HL-60/S4 treated with retinoic acid at 250 ng/mL for 4 days and 3 days (cell line): ENCODE measurements around the gene MTMR2.
"Not testable (repeated sequence)": the region's sequence is repeated elsewhere in the genome, so short reads cannot be mapped to it uniquely, and the experiment has no call there.

Source experiments
- in situ Hi-C: fragments of 300-500 bp; cut with MboI; formaldehyde crosslinking; loops from 2 replicates; pipeline ENCODE4 v1.7.0; 2022; ENCODE audit warnings: low sequenced_read_pairs

MTMR2 gene

DNA sequence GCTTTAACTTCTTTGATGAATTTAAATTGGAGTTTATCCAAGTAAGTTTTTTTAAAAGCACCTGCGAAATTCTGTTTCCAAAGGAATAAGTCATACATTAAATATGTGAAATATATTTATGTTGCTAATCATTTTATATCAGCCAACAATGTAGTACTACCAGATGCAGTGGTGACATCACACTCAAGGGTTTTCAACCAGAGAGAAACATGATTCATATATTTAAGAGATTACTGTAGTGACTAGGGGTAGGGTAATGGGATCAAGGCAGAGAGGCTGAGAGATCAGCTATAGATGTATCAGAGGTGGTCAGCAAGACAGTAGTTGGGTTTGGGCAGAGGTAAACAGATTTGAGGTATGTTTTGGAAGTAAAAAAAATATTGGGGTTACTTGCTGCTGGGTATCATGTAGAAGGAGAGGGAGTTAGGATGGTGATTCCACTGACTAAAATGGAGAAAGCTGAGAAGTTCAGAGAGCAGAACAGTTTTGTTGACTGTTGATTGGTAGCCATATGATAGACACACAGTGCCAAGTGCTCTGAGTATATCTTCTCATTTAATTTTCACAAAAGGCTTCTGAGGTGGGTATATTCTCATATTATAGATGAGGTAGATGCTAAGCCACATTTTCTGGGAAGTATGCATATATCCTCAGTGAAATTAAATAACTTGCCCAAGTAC is 94.2 kb downstream of the MTMR2 start:
- in situ Hi-C loops = loop anchor here (25.0 kb wide), 1 partner anchor 558 kb away; the partner anchor contains the start of genes CCDC82 and JRKL

DNA sequence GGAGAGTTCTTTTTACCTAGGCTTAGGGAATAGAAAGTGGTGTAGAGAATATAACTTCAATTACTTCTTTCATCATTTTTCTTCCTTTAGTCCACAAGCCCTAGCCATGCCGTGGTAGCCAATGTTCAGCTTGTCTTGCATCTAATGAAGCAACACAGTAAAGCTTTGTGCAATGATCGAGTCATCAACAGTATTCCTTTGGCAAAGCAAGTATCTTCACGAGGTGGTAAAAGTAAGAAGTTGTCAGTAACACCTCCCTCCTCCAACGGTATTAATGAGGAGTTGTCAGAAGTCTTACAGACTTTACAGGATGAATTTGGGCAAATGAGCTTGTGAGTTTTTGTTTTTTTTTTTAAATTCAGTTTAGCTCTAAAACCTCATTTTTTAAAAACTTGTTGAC is 96.2 kb downstream of the MTMR2 start:
- in situ Hi-C loops = loop anchor here (25.0 kb wide), 1 partner anchor 560 kb away; the partner anchor contains the start of genes CCDC82 and JRKL

DNA sequence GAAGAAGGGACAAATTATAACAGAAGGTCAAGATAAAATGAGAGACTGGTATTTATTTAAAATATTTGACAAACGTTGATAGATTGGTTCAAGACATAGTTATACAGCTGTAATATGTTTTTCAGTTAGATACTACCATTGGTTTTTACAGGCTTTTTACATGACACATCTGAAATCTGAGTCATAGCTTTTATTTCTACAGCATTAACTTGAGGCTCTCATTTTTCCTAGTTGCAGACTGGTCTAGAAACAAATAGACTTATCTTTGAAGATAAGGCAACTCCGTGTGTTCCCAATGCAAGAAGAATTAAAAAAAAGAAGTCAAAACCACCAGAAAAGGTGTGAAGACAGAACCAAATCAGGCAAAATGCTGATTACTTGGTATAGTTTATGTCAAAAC is 102.3 kb downstream of the MTMR2 start:
- in situ Hi-C loops = no loop called here

DNA sequence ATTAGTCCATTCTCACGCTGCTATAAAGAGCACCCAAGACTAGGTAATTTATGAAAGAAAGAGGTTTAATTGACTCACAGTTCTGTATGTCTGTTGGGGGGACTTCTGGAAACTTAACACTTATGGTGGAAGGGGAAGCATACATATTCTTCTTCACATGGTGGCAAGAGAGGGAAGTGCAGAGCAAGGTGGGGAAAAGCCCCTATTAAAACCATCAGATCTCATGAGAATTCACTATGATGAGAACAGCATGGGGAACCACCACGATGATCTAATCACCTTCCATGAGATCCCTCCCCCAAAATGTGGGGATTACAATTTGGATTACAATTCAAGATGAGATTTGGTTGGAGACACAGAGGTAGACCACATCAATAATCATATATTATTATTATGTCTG is 107.9 kb downstream of the MTMR2 start:
- in situ Hi-C loops = no loop called here

DNA sequence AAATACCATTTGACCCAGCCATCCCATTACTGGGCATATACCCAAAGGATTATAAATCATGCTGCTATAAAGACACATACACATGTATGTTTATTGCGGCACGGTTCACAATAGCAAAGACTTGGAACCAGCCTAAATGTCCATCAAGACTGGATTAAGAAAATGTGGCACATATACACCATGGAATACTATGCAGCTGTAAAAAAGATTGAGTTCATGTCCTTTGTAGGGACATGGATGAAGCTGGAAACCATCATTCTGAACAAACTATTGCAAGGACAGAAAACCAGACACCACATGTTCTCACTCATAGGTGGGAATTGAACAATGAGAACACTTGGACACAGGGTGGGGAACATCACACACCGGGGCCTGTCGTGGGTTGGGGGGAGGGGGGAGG is 112.9 kb downstream of the MTMR2 start:
- in situ Hi-C loops = not testable (repeated sequence)

DNA sequence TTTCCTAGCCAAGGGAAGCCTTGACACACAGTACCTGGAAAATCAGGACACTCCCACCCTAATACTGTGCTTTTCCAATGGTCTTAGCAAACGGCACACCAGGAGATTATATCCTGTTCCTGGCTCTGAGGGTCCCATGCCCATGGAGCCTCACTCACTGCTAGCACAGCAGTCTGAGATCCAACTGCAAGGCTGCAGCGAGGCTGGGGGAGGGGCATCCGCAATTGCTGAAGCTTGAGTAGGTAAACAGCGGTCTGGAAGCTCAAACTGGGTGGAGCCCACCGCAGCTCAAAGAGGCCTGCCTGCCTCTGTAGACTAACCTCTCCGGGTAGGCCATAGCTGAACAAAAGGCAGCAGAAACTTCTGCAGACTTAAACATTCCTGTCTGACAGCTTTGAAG is 117.4 kb downstream of the MTMR2 start:
- in situ Hi-C loops = not testable (repeated sequence)

DNA sequence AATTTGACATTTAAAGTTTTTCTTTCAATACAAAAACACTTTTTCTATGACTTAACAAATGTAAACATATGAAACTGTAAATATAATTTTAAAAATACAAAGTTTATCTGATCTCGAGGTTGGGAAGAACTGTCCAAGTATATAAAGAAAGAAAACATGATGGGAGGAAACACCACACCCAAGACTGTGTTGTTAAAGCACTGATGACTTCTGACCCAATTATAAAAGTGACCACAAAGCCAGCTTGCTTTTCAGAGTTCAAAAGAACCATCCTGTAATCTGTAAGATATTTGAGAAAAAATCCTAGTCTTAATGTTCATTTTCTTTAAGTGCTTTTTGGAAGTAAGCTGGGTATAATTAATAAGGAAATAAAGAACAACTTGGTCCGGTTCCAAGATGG is 118.0 kb downstream of the MTMR2 start:
- in situ Hi-C loops = no loop called here

DNA sequence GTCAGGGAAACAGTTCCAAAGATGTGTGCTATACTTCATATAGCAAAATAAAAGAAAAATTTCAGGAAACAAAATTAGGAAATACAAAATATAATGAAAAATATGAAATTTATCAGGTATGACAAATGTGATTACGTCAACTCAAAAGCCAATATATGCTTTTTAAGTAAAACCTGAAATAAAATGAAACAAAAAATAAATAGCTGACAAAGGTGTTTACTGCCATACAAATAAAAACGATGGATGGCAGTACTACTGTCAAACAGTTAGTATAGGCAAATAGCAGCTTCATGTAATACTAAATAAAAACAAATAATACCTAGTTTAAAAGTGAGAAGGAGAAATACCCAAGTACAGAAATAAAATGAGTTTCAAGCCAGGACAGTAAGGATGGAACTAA is 119.9 kb downstream of the MTMR2 start:
- in situ Hi-C loops = no loop called here

DNA sequence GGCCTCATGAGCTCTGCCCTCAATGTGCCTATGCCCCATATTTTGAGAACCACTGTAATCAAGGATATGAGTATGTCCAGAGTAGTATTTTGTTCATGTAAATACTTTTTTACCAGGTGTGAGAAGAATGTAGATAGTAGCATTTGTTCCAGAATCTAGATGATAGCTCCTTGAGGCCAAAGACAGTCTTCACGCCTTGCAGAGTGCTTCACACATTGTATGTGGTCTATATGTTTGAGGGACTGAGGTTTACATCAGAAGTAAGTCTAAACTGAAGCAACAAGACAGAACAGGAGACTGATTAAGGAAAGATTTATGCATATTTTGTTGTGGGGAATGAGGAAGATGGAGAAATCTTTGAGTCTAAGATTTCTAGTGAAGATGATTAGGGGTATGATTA is 121.1 kb downstream of the MTMR2 start:
- in situ Hi-C loops = no loop called here

DNA sequence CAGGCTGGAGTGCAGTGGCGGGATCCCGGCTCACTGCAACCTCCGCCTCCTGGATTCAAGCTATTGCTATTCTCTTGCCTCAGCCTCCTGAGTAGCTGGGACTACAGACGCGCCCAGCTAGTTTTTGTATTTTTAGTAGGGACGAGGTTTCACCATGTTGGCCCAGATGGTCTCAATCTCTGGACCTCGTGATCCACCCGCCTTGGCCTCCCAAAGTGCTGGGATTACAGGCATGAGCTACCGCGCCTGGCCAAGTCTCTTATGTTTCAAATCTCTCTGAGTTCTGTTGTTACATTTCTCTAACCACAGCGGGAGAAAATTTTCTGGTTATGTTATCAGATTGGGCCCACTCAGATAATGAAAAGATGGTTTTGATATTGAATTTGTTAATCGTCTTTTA is 123.5 kb downstream of the MTMR2 start:
- in situ Hi-C loops = no loop called here

DNA sequence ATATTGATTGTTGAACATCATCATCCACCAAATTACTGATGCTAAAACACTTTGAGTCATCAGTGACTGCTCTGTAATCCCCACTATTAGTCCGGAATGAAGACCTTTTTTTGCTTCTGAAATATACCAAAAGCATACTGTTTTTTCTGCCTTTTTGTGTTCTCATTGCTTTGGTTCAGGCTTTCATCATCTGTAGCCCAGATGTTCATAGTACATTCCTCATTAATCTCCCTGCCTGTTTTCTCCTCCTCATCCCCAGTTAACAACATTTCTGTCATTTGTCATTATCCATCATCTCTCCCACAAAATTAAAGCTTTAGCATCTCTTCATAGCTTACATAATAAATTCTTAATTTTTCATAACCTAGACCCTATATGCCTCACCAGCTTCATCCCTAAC is 124.4 kb downstream of the MTMR2 start:
- in situ Hi-C loops = no loop called here

DNA sequence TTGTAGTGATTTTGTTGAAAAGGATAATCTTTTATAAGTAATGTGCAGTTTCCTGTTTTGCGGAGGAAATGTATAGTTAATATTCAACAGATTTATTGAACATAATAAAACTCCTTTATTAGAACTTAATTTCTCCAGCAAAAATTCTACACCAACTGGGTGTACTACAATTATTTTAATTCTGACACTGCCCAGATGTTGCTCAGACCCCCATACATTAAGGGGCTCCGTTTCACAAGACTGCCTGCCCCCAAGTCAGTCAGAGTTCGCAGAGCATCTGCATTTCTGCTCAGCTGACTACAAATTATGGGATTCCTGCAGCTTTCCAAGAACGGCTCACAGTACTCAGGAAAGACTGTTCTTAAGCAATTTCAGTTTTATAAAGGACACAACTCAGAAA is 127.4 kb downstream of the MTMR2 start:
- in situ Hi-C loops = no loop called here

DNA sequence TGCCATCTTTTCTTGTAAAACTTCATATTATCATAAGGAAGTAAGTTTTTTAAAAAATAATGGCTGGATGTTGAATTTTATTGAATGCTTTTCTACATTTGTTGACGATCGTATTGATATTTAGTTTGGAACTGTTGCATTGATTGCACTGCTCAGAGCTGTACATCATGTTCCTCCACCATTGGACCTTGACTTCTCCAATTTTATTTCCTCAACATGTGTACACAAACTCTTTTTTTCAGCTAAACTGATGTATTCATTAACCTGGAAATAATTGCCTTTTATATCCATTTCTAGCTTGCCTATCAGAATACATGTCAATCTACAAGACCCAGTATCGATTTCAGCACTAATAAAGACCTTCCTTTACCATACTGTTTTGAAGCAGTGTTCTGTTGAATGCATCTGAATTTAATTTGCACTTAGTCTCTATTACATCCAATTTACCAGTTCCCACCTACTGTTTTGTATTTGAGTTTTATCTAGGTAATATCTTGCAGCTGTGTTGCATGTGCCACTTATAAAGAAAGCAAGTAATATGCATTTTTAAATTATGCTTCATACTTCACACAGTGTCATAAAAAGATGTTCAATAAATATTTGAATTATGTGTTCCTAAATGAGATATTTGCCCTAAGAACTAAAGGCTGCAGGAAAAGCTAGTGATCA is 128.1 kb downstream of the MTMR2 start:
- in situ Hi-C loops = no loop called here

DNA sequence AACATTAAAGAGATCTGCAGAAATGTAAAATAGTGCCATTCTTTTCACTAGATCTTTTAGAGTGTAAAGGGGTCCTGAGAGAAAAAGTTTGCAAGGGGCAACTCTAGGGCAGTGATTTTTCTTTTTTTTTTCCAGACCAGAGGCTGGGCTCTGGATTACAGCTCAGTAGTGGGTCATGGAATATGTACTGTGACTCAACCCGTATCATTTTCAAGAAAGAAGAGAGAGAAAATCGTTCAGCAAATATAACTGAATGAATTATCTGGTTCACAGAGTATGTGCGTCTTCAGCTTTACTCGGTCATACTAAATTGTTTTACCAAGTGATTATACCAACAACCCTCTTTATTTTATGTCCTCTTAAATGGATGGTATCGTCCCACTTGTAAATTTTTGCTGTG is 129.8 kb downstream of the MTMR2 start:
- in situ Hi-C loops = no loop called here

DNA sequence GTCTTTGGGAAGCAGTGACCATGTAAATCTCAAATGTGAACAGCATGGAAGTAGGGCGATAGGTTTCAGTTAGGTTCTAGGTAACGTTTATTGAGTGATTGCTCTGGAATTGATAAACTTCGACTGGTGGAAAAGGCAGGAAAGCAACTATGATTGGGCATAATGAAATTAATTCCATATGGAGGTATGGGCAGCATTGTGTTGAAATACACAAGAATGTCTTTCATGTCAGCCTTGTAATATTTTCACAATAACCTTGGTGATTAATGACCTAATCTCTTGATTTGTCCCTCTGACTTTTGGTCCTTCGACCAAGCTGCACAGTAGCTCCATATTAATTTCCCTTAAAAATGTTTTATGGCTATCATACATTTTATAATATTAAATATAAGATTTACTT is 130.8 kb downstream of the MTMR2 start:
- in situ Hi-C loops = no loop called here

DNA sequence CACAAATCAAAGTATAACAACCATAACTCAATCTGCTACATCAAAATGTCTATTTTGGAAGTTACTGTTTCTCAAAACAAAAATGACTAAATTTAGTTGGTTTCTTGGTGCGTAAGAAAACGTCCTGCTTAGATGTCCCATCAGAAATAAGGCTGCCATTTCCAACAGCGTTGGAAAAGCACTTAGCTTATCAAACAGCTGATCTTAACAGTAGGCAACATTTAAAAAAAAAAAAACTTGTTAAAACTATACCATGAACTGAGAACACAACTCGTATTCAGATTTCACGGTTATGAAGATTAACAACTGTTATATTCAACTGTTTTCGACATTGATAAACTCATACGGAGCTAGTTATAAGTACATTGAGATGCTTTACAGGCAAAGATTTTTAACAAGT is 131.2 kb downstream of the MTMR2 start:
- in situ Hi-C loops = no loop called here

DNA sequence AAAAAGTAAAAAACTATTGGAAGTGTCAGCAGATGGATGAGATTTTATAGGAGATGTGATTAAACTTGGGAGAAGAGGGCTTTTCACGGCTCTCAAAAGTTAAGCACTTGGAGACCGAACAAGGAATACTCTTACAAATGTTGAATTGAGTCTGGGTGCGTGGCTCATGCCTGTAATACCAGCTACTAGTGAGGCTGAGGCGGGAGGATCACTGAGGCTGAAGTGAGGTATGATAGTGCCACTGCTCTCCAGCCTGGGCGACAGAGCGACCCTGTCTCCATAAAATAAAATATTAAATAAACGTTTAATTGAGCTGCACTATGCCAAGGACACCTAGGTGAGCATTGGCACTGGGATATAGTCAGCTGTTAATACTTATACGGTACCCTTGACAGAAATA is 131.7 kb downstream of the MTMR2 start:
- in situ Hi-C loops = no loop called here

DNA sequence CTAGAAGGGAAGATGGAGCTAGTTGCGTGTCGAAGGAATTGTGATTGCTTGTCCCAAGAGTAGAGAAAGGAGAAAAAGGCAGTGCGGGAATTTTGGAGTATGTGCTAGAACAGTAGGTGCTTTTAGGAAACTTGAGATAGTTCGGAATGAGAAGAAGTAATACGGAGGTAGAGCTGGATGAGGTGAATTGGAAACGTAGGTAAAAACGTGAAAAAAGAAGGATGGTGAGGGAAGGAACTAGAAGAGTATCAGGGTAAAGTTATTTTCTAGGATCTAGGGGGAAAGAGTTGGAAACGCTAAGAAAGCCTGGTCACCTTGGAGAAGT is 132.2 kb downstream of the MTMR2 start:
- in situ Hi-C loops = no loop called here

DNA sequence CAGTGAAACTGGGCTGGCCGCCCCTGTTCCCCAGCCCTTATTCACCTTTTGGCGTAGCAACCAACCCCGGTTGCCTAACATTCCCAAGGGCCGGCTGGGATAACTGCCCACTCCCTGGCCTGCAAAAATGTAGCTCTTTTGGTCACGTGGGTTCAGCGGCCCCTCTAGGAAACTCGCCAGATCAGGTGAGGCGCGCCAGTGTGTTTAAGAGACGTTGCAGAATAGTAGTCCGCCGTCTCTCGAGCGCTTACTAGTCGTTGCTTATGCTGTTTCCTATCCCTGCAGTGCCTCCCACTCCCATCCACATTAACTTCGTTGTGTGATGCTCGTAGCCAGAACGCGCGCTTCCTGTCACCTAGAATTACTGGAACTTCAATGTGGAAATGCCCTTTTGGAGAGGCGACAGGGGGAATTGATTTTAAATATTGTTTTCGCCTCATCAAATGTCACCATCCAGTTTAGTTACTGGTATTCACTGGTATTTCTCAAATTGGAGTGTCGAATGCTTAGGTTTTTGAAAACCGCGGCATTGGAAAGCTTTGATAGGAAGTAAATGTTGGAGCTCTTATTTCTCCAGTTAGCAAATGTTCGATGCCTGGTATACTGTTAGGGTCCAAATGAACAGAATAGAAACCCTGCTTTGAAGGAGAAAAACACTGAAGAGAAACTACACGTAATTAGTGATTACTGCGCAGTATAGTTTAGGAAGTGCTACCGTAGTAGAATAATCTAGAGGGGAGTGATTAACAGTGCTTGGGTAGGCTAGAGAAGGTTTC is 132.8 kb downstream of the MTMR2 start:
- in situ Hi-C loops = no loop called here

DNA sequence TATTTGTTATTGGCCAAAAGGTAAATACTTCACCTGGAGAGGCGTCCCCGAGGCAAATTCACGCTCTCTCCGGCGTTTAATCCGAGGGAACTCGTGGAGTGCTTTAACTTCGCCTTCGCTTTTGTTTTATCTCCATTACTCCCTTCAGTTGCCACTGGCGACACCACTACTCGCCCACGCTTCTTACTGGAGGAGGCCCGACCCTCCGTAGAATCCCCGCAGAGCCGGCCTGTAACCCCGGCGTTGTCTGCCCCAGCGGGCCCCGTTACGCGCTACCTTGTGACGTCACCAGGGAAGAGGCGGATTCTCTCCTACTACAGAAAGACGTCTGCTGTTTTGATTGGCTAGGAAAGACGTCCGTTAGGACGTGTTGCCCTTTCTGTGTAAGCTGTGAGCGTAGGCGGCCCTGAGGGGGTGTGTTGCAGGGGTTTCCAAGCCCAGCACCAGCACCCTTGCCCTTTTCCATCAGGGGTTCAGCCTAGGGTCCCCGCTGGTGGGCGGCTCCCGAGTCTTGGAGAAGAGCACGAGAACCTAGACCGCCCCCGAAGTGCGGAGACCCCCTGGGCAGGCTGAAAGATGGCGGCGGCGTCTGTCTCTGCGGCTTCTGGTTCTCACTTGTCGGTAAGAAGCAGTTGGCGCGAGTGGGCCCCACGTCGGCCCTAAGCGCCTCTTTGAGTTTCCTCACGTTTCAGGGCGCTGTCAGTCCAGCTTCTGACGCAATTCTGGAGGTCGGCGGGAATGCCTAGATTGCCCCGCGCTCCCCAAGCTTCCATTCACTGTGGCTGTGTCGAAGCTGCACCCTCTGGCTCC is 133.6 kb downstream of the MTMR2 start, which contains the start of gene CEP57:
TSS of gene CEP57 (plus strand) at position 376 of the 810 bp plus-strand sequence. CDS start at position 577, 201 bp downstream.
- in situ Hi-C loops = no loop called here

DNA sequence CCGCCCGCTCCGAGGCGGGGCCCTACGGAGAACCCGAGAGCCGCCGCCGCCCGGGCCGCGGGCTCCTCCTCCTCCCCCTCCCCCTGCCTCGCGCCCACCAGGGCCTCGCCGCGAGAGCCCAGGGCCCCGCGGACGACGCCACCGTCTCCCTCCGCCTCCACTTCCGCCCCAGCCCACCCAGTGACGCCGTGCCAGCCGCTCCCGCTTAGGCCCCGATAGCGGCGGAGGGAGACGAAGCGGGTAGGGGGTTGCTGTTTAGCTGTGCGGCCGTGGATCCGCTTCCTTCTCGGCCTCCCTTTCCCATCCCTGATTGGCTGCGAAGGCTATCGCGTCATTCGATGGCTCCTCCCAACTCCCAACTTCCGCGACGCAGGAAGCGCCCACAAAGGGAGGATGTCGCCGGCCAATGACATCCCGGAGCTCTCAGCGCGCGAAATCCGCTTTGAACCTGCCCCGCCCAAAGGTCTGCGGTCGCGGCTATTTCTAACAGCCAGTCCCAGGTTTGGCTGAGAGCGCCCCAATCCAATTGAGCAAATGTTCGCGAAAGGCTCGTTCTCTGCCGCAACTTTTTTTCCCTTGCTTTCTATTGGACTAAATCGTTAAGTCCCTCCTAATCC is 134.3 kb downstream of the MTMR2 start, which contains the start of gene FAM76B:
TSS of gene FAM76B (minus strand) at position 277 of the 617 bp plus-strand sequence. CDS start 304 bp downstream, outside the sequence.
- in situ Hi-C loops = no loop called here
